HCEC 1CT (cell line): ENCODE results near the gene KRABD2.
"Not testable (repeated sequence)": the region's sequence is repeated elsewhere in the genome, so short reads cannot be mapped to it uniquely, and the experiment has no call there.

Experiments used
- DNase-seq: peaks from one replicate; pipeline ENCODE4 v3.0.0-alpha.2; 2017

The KRABD2 gene

DNA sequence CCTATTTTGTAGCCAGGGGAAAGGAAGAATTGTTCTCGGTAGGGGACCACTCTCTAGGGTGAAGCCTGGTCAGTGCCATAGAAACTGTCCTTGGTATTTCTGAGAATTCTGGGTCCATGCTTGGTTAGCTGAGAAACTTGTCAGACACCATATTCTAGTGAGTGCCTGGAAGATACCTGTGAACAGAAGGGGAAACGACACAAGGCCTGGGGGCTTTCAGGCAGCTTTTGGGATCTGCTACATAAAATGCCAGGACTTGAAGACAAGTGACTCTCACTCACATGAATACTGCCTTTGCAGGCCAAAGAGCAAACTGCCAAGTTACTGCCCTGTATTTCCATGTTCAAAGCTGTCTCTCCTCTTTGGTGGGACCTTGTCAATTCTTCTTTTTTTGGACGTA, 18.6 kb downstream of the KRABD2 start:
- DNase-seq = no peak

DNA sequence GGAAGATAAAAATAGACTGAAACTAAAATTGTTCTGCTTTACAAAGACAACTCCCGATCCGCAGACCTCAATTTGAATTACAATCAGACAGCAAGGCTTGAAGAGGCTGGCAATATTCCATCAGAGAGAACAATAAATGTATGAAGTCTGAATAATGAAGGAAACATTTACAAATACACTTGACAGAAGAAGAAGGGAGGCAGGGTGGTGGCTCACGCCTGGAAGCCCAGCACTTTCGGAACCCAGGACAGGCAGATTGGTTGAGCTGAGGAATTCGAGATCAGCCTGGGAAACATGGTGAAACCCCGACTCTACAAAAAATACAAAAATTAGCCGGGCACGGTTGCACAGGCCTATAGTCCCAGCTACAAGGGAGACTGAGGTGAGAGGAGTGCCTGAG, 22.3 kb downstream of the KRABD2 start:
- no peak for DNase-seq

DNA sequence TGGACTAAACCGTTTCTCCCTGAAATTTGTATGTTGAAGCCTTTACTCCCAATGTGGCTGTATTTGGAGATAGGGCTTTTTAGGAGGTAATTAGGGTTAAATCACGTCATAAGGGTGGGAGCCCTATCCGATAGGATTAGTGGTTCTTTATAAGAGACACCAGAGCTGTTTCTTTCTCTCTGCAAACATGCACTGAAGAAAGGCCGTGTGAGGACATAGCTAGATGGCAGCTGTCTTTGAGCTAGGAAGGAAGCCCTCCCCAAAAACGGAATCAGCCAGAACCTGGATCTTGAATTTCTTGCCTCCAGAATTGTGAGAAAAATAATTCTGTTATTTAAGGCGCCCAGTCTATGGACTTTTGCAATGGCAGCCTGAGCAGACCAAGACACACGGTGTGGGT, 22.8 kb downstream of the KRABD2 start:
- no peak for DNase-seq

DNA sequence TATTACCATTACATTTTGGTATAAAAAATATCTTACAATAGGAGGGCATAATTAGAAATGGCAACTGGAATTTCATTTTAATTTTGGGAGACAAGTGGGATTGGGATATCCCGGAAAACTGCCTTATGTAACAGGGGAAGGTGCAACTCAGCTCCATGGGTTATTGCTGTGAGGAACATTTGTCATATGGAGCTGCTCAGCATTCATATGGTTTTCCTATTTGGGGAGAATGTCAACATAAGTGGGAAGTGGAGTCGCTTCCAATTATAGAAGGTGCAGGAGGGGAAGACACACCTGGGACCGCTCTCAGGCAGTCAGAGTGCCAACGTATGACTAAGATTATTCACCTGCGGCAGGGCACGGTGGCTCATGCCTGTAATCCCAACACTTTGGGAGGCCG, 26.2 kb downstream of the KRABD2 start:
- DNase-seq = no peak

DNA sequence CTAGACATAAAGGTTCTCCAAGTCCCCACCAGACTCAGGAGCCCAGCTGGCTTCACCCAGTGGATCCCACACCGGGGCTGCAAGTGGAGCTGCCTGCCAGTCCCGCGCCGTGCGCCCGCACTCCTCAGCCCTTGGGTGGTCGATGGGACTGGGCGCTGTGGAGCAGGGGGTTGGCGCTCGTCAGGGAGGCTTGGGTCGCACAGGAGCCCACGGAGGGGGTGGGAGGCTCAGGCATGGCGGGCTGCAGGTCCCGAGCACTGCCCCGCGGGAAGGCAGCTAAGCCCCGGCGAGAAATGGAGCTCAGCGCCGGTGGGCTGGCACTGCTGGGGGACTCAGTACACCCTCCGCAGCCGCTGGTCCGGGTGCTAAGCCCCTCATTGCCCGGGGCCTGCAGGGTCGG, 29.5 kb downstream of the KRABD2 start:
- DNase-seq = not testable (repeated sequence)

DNA sequence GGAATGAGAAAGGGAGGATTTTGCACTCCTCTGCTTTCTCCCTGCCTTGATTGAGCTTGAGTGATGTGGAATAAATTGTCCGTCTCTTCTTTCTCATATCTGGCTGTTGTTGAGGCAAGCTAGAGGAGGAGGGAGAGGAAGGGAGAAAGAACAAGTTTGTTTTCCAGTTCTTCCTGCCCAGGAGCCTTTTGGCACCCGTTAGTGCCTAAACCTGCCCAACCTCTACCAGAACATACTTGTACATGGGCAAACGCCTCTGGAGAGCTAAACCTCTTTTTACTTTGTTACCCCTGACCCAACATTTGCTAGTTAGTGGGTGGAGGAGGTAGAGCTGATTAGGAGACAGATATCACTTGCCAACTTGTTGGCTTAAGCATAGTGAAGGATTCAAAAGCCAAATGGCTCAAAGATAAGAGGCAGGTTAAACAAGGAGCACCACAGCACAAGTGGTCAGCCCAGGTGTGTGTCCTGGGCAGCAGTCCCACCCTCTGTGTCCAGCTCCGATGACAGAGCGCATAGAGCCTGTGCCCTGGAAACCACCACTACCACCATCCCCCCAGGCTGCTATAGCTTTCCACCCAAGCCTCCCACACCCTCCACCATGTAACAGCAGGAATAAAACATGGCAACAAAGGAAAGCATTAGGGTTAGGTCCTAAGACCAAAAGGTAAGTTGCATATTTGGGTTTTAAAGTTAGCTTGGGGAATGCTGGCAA, 30.4 kb downstream of the KRABD2 start:
- no peak for DNase-seq

DNA sequence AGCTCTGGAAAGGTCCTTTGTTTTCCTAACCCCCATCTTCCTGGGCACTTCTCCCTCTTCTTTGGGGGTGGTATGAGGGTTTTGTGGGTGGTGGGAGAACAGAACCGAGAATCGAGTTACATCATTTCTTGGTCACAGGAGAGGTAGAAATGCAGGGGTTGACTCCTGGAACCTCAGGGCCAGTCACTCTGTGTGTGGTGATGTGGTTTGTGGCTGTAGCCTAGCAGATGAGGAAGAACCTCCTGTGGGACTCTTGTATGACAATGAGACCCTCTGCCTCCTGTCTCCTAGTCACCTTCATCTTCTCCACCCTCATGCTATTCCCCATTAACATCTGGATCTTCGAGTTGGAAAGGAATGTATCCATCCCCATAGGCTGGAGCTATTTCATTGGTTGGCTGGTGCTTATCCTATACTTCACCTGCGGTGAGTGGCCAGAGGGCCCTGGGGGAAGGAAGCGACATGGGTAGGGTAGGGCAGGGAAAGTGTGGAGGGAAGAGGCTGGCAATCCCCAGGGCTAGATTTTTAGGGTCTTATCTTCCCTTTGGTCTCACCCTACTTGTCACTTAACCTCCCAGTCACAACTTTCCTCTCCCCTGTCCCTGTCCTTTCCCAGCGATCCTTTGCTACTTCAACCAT, 31.3 kb downstream of the KRABD2 start:
- DNase-seq = no peak

DNA sequence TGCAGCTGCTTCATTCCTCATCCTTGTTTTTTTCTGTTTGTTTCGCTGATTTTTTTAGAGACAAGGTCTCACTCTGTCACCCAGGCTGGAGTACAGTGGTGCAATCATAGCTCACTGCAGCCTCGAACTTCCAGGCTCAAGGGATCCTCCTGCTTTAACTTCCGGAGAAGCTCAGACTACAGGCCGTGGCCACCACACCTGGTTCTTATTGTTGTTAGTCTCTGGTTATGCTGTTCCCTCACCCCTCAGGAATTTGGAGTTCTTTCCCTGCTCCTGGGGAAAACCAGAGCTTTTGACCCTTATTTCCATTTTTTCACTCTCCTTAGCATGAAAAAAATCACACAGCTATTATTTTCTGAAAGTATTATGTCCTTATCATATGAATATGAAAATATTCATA, 35.0 kb downstream of the KRABD2 start:
- no peak for DNase-seq

DNA sequence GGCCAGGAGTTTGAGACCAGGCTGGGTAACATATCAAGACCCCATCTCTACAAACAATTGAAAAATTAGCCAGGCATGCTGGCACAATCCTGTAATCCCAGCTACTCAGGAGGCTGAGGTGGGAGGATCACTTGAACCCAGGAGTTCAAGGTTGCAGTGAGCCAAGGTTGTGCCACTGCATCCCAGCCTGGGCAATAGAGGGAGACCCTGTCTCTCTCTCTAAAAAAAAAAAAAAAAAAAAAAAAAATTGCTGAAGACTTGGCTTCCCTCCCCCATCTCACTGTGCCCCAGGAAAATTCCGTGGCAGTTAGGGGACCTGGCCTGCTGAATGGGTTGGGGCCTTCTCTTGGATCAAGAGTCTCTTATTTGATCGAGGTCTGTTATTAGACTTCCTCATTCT, 37.0 kb downstream of the KRABD2 start, which contains the start of gene ODF4:
ODF4 (plus strand) TSS at position 301 of the 400 bp plus-strand sequence. CDS start 212 bp downstream, outside the sequence.
- no peak for DNase-seq

DNA sequence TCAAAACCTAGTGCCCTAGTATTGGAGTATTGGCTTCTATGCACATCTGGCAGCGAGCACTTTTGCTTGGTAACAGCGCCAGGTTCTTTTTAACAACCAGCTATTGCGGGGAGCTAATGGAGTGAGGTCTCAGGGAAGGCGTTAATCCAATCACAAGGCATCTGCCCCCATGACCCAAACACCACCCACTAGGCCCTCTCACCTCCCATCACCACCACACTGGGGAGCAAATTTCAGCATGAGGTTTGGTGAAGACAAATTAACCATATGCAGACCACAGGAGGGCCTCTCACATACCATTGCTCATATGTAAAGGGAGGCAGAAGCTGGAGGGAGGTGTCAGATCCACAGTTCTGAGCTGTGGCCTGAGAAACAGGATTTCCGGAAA, 37.8 kb downstream of the KRABD2 start:
- no peak for DNase-seq

DNA sequence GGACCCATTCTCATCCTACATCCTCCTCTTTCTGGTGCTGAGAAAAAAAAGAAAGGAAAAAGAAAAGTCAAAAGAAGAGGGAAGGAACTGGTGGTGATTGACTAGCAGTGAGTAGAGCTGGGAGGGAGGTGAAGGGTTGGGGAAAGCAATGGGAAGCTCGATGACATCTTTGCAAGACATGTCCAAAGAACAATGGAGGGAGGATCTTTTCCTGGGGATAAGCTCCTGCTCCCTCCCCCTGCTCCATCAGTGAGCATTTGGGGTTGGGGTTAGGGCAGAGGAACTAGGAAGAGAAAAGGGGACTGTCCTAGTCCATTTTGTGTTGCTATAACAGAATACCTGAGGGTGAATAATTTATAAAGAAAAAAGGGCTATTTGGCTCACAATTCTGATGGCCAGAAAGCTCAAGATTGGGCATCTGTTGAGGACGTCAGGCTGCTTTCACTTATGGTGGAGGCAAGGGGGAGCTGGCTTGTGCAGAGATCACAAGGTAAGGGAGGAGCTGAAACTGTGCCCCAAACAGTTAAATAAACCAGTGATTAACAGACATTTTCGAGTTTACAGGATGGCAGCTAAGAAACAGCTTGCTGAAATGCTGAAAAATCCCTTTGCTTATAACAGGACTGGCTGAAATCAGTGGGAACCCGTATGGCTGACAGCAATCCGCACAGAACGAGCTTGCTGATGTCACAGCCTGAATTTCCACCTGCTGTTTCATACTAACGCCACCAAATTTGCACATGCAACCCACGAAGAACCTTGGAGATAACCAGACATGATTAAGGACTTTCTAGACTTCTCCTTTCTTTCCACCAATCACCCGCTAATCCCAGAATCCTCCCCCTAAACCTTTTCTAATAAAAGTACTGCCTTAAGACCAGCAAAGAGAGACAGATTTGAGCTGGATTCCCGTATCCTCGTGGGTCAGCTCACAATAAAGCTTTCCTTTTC, 38.4 kb downstream of the KRABD2 start:
- no peak for DNase-seq

DNA sequence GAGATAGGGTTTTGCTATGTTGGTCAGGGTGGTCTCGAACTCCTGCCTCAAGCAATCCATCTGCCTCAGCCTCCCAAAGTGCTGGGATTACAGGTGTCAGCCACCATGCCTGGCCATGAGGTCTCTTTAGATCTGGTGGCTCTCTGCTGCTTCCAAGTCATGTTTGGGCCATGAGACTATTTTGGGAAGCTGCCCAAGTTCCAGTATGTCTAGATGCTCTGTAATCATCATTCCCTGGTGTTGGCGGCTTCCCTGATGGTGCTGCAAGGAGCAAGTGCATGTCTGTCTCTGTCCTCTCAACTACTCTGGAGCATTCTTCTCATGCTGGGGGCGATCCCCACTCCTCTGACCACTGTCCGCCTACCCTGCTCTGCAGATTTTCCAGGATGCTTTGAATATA, 43.2 kb downstream of the KRABD2 start:
- DNase-seq = no peak

DNA sequence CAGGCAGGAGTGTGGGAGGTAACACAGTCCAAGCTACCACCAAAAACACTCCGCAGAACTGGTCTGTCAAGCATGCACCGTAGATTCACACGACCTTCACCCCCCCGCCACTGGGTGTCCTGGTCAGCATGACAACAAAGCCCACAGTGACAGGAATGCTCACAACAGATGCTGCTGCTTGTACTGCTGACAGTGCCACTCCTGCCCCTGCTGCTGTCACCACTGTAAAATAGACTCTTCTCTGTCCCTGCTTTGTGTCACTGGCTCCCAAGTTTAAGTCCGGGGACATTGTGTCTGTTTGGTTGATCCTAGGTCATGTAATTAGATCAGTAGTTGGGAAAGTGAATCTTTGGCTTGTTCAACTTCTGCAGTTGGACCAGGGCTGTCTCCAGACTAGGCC, 43.8 kb downstream of the KRABD2 start:
- no peak for DNase-seq

DNA sequence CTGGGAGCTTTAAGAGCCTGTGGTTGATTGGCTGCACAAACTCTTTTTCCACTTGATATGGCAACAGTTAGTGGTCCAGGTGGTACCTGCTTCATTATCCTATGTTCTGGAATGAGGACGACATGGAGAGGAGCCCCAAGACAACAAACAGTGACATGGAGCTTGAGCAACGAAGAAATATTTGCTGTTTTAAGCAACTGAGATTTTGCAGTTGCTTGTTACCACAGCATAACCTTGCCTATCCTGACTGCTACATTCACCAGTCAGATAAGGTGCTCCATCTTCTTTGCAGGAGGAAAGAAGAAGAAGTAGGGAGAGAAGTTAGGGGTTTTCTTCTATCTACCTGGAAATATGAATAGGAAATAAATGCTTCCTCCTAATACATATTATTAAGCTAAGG, 44.4 kb downstream of the KRABD2 start:
- DNase-seq = no peak

DNA sequence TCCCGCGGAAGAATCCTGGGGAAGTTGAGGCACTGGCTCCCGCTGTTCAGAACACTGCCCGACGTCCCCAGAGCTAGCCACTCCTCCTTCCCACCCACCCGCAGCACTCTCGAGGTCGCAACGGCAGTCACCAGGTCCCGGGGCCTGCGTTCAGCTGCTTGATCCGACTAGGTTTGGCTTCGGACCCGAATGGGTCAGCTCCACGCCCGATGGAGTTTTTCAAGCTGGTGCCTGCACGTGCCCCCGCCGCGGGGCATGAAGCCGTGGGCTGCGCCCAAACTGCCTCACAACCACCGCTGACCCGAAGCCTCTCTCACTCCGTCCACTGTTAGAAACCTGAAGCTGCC, 49.2 kb downstream of the KRABD2 start:
- no peak for DNase-seq
